ENCODE results near the gene PKMYT1. TPM values are rescaled to one million over a fixed set of nuclear protein-coding genes. Genes with fewer than 3 reads are reported as not detected.

The PKMYT1 gene
- total and polyA plus RNA-seq, 2 of the 4 experiments (the other 2 are of a cell fraction), result 1.8 to 14.9 TPM

DNA sequence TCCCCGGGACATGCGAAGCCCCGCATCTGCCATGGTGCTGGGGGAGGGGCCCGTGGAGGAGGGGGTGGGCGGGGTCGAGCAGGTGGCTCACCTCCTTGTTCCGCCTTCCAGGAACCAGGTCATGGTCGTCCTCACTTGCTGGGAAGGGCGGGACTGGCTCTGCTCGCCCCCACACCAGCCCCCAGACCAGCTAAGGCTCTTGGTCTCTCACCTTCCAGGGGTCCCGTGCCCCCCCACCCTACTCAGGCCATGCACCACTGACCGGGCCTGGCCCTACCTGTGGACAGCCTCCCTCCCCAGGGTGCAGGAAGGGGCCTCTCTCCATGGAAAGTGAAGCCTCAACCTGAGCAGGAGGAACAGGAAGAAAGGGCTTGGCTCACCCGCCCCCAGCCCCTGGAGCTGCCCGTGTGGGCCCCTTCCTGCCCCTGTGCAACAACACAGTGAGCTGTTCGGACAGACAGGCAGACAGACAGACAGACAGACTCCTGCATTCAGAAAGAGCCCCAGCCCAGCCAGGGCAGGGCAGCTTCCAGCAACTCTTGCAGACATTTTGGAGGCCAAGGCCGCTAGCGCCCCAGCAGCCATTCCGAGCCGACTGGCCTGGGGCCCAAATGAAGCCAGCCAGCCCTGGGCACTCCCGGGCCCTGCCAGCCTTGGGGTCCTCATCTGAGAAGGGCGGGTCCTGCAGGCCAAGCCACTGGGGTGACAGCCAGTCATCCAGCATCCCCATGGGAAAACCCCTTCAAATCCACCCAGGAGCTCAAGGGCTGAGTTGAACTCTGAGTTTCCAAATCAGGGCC is 24.3 kb downstream of the PKMYT1 start:
- no peak overlapping the region for H3K14ac ChIP-seq (replicated peaks; ENCODE audit: low read depth, low read length)
- no peak overlapping the region for H2BK15ac ChIP-seq (ENCODE audit: low read depth, low read length)
- H2BK5ac ChIP-seq (ENCODE audit: low read depth, low read length, poor library complexity, severe bottlenecking), result no peak overlapping the region
- H3K4ac ChIP-seq (ENCODE audit: low read depth, low read length), result no peak overlapping the region
- no peak overlapping the region for H3K4me2 ChIP-seq (ENCODE audit: low read depth, low read length)
- CTCF ChIA-PET, result no interaction called here
- no peak overlapping the region for H2BK20ac ChIP-seq (ENCODE audit: low read depth, low read length)
- H3K27me3 ChIP-seq (ENCODE audit: control insufficient read depth, insufficient read depth, low read length), result peaks cover 47% of the 10 kb centered on the region
- in situ Hi-C loops (cut with MboI; ENCODE audit: low sequenced_read_pairs) (no loop called here), dilution Hi-C loops (cut with HindIII; ENCODE audit: low sequenced_read_pairs, unreplicated experiment) (no loop called here), intact Hi-C loops (cut with micrococcal nuclease) (no loop called here)
- H3K4me1 ChIP-seq (ENCODE audit: control insufficient read depth, insufficient read depth, low read length), result no peaks in the 10 kb centered on the region
- H2AK5ac ChIP-seq (ENCODE audit: low read depth, low read length), result no peak overlapping the region
- H3K79me1 ChIP-seq (ENCODE audit: low read depth in 1 of 2, low read length in 2 of 2), result no peaks in the 10 kb centered on the region
- H4K5ac ChIP-seq (ENCODE audit: low read depth, low read length), result no peak overlapping the region
- H4K20me1 ChIP-seq (ENCODE audit: insufficient read depth, low read length), result no peaks in the 10 kb centered on the region
- POLR2A ChIA-PET (ENCODE audit: unreplicated experiment), result no interaction called here
- no peak overlapping the region for H3K9ac ChIP-seq (ENCODE audit: low read depth, low read length)
- no peaks in the 10 kb centered on the region for H3K9me3 ChIP-seq (ENCODE audit: control insufficient read depth, insufficient read depth, low read length)
- H2BK120ac ChIP-seq (ENCODE audit: low read depth, low read length), result no peak overlapping the region
- H4K8ac ChIP-seq (ENCODE audit: low read depth in 2 of 2, low read length in 2 of 2), result no peak overlapping the region
- H3K9me1 ChIP-seq (ENCODE audit: insufficient read depth, low read length), result no peaks in the 10 kb centered on the region
- H3K18ac ChIP-seq (ENCODE audit: low read depth, low read length), result no peak overlapping the region
- H3K56ac ChIP-seq (ENCODE audit: extremely low read depth, insufficient read depth, low read length), result no peak overlapping the region
- no peak for TF ChIP-seq MAFK (IDR thresholded peaks at IDR 0.05; ENCODE audit: low read depth, low read length)
- no peak for TF ChIP-seq RAD21 (IDR thresholded peaks at IDR 0.05; ENCODE audit: low read length)
- no peak for TF ChIP-seq SMC3 (IDR thresholded peaks at IDR 0.05; ENCODE audit: low read depth, low read length)
- TF ChIP-seq RCOR1 (IDR thresholded peaks at IDR 0.05; ENCODE audit: insufficient replicate concordance, low read length), result no peak
- no peak for TF ChIP-seq CHD1 (IDR thresholded peaks at IDR 0.05; ENCODE audit: low read depth, low read length)
- no peak for TF ChIP-seq BHLHE40 (IDR thresholded peaks at IDR 0.05; ENCODE audit: low read depth, low read length)
- no peak for TF ChIP-seq POLR2A (IDR thresholded peaks at IDR 0.05; ENCODE audit: low read depth, low read length)
- no peak for TF ChIP-seq MXI1 (IDR thresholded peaks at IDR 0.05; ENCODE audit: borderline replicate concordance, low read depth, low read length)
- no peak for TF ChIP-seq MAZ (IDR thresholded peaks at IDR 0.05; ENCODE audit: borderline replicate concordance, low read depth, low read length)
- no peak overlapping the region for H3K27ac ChIP-seq (ENCODE audit: insufficient read depth, low read length)
- DNase-seq, result no peak
- ATAC-seq (ENCODE audit: low read depth), result no peak
- no peak overlapping the region for H4K91ac ChIP-seq (ENCODE audit: insufficient read depth, low read depth, low read length)
- BruUV-seq (replicated peaks), result no TSS peak
- H3K23ac ChIP-seq (ENCODE audit: low read depth, low read length), result no peak overlapping the region
- H3K4me3 ChIP-seq (ENCODE audit: insufficient read depth, low read depth, low read length), result no peak overlapping the region
- WGBS, 2 experiments (ENCODE audit: extremely low coverage in 2 of 2, insufficient read length in 1 of 2), result 63% methylated on average over 6 of the region's 21 CpGs; no CpG with 5 or more reads in 1 of the 2 experiments
- peak overlapping the region; percentile 43 for H2AFZ ChIP-seq (replicated peaks; ENCODE audit: low read length, poor library complexity)
- H2AK9ac ChIP-seq (replicated peaks; ENCODE audit: low read depth, low read length, poor library complexity), result no peak overlapping the region
- no peaks in the 10 kb centered on the region for H3K36me3 ChIP-seq (ENCODE audit: control insufficient read depth, insufficient read depth, low read length)
